ENCODE measurements around the gene MC3R. TPM values are rescaled to one million over a fixed set of nuclear protein-coding genes. Genes with fewer than 3 reads are reported as not detected.

MC3R gene
- total RNA-seq, 2 experiments from 2014 or later = not detected

DNA sequence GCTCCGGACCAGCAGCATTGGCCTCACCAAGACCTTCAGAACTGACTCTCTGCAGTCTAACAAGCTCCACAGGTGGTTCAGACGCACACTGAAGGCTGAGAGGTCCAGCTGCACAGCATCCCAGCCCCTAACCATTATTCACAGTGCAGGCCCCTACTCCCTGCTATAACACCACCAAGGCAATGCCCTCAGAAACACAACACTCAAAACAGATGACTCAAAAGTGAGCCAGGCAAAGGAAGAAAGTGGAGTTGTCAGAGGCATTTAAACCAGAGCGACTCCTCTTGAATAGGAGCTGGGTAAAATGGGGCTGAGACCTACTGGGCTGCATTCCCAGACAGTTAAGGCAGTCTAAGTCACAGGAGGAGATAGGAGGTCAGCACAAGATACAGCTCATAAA is 20.5 kb upstream of the MC3R start:
- Mint-ChIP-seq H3K27me3 (no peaks in the 10 kb centered on the region), H3K36me3 (ENCODE audit: low read depth) (no peaks in the 10 kb centered on the region), H3K4me1 (ENCODE audit: low read depth) (no peaks in the 10 kb centered on the region), H3K4me3 (no peak overlapping the region), H3K27ac (no peak overlapping the region), H3K9me3 (peaks cover 3% of the 10 kb centered on the region)
- intact Hi-C loops (cut with micrococcal nuclease) = no loop called here
- ChIA-PET POLR2A (no interaction called here), CTCF (no interaction called here)
- DNase-seq = no peak
- TF ChIP-seq, protein P1, sequence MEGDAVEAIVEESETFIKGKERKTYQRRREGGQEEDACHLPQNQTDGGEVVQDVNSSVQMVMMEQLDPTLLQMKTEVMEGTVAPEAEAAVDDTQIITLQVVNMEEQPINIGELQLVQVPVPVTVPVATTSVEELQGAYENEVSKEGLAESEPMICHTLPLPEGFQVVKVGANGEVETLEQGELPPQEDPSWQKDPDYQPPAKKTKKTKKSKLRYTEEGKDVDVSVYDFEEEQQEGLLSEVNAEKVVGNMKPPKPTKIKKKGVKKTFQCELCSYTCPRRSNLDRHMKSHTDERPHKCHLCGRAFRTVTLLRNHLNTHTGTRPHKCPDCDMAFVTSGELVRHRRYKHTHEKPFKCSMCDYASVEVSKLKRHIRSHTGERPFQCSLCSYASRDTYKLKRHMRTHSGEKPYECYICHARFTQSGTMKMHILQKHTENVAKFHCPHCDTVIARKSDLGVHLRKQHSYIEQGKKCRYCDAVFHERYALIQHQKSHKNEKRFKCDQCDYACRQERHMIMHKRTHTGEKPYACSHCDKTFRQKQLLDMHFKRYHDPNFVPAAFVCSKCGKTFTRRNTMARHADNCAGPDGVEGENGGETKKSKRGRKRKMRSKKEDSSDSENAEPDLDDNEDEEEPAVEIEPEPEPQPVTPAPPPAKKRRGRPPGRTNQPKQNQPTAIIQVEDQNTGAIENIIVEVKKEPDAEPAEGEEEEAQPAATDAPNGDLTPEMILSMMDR (IDR thresholded peaks at IDR 0.05) = no peak
- ATAC-seq = no peak

- DNase-seq (no peak), ATAC-seq (no peak)
- POLR2A ChIA-PET = no interaction called here
- intact Hi-C loops (cut with micrococcal nuclease) = no loop called here
- H3K27ac Mint-ChIP-seq = no peak overlapping the region
- peaks cover 11% of the 10 kb centered on the region for H3K9me3 Mint-ChIP-seq
- CTCF ChIA-PET = no interaction called here
- no peaks in the 10 kb centered on the region for H3K27me3 Mint-ChIP-seq
- no peaks in the 10 kb centered on the region for H3K36me3 Mint-ChIP-seq (ENCODE audit: low read depth)
- no peak overlapping the region for H3K4me3 Mint-ChIP-seq
- no peaks in the 10 kb centered on the region for H3K4me1 Mint-ChIP-seq (ENCODE audit: low read depth)
- TF ChIP-seq, protein P1 (IDR thresholded peaks at IDR 0.05) = no peak
Observed at GRCh38 chr20:56229812-56230211, 18.7 kb upstream of the MC3R start.

- Mint-ChIP-seq H3K9me3 (peaks cover 13% of the 10 kb centered on the region), H3K36me3 (ENCODE audit: low read depth) (no peaks in the 10 kb centered on the region), H3K27ac (no peak overlapping the region), H3K4me3 (no peak overlapping the region), H3K4me1 (ENCODE audit: low read depth) (no peaks in the 10 kb centered on the region), H3K27me3 (peaks cover 3% of the 10 kb centered on the region)
- ChIA-PET CTCF (no interaction called here), POLR2A (no interaction called here)
- TF ChIP-seq, protein P1 (IDR thresholded peaks at IDR 0.05) = no peak
- no peak for ATAC-seq
- intact Hi-C loops (cut with micrococcal nuclease) = no loop called here
- no peak for DNase-seq
Observed at GRCh38 chr20:56234110-56234509, 14.4 kb upstream of the MC3R start.

DNA sequence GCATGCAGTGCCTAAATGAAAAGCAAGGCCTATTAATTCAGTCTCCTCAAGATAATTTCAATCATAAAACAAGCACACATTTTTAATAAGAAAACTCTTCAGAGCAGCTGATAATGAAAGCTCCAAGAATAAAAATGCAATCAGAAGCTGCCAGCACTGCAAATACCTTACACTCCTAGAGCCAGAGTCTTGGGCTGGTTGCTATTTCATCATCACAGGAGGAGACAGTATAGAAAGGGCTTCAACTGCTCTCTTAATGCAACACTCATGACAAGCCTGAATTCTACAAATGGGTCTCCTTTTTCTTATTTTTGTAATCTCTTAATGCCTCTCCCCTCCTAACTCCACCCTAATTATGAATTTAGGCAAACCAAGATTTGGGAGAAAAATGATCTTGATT is 11.2 kb upstream of the MC3R start:
- Mint-ChIP-seq H3K4me1 (ENCODE audit: low read depth) (no peaks in the 10 kb centered on the region), H3K27me3 (peaks cover 6% of the 10 kb centered on the region), H3K9me3 (peaks cover 13% of the 10 kb centered on the region), H3K4me3 (no peak overlapping the region), H3K36me3 (ENCODE audit: low read depth) (no peaks in the 10 kb centered on the region), H3K27ac (no peak overlapping the region)
- TF ChIP-seq, protein P1 (IDR thresholded peaks at IDR 0.05) = no peak
- intact Hi-C loops (cut with micrococcal nuclease) = no loop called here
- CTCF ChIA-PET = no interaction called here
- DNase-seq (no peak), ATAC-seq (no peak)
- POLR2A ChIA-PET = no interaction called here

DNA sequence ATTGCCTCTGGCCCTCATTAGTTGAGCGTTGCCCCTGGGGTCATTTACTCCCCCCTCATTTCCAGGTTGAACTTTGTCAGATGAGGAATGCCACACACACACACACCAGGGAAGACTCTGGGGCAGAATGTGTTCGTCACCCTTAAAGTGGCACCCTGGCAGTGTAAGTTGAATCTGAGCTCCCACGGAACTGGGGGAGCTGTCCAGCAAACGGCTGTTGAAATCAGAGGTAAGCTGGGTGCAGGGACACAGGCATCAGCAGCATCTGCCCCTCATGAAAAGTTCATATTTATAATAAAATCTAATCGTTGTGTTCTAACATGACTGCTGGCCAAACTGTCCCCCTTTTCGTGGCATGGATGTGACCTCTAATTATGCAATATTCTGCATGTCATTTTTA is 4.3 kb upstream of the MC3R start:
- ATAC-seq (no peak), DNase-seq (no peak)
- Mint-ChIP-seq H3K9me3 (no peaks in the 10 kb centered on the region), H3K4me3 (no peak overlapping the region), H3K27ac (no peak overlapping the region), H3K4me1 (ENCODE audit: low read depth) (no peaks in the 10 kb centered on the region), H3K27me3 (peaks cover 20% of the 10 kb centered on the region), H3K36me3 (ENCODE audit: low read depth) (no peaks in the 10 kb centered on the region)
- intact Hi-C loops (cut with micrococcal nuclease) = no loop called here
- ChIA-PET CTCF (interaction anchor here (2.6 kb wide), 1 partner anchor 99 kb away, joined by 12 read pairs; no protein-coding TSS in a partner anchor), POLR2A (no interaction called here)
- TF ChIP-seq, protein P1 (IDR thresholded peaks at IDR 0.05) = no peak

Data from activated CD8-positive, alpha-beta T cell treated with anti-CD3 and anti-CD28 coated beads for 36 hours (primary cell).